HG03135 (cell line): ENCODE results near the gene KIFAP3.
"Not testable (repeated sequence)": the region's sequence is repeated elsewhere in the genome, so short reads cannot be mapped to it uniquely, and the experiment has no call there.

Experiments used
- ATAC-seq: cut with Tn5 transposase; IDR thresholded peaks from one replicate; pipeline ENCODE4 v1.9.1; 2021; ENCODE audit warnings: mild to moderate bottlenecking, moderate library complexity; ENCODE audit not compliant: unreplicated experiment

Gene KIFAP3

DNA sequence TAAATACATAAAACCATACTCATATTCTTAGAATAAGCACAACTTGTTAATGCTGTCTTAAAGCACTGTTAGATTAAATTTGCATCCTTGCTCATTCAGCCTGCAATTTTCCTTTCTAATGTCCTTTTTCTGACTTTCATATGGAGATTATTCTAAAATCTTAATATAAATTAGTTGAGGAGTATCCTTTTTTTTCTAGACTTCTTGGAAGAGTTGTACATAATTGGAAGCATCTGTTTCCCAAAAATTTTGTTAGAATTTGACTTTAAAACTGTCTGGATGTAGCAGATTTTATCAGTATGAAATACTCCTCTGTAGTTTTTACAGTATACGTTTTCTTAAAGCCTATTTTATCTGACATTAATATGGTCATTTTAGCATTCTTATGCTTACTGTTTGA, 9.7 kb downstream of the KIFAP3 start:
- no peak for ATAC-seq

DNA sequence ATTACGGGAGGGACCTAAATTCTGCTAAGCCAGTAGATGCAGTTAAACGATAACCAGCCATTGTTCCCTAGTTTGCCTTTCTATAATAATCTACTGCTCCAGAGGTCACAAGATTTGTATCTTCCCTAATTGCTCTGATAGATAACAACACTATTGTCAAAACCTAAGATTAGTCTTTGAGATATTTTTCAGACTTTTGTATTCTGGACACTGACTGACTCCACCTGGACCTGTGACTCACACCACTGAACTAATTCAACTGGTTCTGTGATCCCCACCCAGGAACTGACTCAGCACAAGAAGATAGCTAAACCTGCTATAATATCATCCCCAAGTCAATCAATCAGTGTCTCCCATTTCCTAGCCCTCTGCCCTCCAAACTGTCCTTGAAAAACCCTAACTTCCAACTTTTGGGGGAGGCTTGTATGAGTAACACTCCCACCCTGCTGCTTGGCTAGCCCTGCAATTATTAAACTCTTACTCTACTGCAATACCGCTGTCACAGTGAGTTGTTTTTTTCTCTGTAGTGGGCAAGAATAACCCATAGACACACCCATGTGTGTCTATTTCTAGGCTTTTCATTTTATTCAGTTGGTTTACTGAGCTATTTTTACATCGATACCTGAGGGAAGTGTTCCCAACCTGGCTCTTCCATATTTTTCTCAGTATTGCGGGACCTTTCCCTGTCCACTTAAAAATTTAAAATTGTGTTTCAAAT, 11.2 kb downstream of the KIFAP3 start:
- ATAC-seq: no peak

DNA sequence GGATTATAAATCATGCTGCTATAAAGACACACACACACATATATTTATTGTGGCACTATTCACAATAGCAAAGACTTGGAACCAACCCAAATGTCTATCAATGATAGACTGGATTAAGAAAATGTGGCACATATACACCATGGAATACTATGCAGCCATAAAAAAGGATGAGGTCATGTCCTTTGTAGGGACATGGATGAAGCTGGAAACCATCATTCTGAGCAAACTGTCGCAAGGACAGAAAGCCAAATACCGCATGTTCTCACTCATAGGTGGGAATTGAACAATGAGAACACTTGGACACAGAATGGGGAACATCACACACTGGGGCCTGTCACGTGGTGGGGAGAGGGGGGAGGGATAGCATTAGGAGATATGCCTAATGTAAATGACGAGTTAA, 12.8 kb downstream of the KIFAP3 start:
- not testable (repeated sequence) for ATAC-seq

DNA sequence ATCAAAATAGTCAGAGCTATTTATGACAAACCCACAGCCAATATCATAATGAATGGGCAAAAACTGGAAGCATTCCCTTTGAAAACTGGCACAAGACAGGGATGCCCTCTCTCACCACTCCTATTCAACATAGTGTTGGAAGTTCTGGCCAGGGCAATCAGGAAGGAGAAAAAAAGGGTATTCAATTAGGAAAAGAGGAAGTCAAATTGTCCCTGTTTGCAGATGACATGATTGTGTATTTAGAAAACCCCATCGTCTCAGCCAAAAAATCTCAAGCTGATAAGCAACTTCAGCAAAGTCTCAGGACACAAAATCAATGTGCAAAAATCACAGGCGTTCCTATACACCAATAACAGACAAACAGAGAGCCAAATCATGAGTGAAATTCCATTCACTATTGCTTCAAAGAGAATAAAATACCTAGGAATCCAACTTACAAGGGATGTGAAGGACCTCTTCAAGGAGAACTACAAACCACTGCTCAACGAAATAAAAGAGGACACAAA, 14.4 kb downstream of the KIFAP3 start:
- not testable (repeated sequence) for ATAC-seq

DNA sequence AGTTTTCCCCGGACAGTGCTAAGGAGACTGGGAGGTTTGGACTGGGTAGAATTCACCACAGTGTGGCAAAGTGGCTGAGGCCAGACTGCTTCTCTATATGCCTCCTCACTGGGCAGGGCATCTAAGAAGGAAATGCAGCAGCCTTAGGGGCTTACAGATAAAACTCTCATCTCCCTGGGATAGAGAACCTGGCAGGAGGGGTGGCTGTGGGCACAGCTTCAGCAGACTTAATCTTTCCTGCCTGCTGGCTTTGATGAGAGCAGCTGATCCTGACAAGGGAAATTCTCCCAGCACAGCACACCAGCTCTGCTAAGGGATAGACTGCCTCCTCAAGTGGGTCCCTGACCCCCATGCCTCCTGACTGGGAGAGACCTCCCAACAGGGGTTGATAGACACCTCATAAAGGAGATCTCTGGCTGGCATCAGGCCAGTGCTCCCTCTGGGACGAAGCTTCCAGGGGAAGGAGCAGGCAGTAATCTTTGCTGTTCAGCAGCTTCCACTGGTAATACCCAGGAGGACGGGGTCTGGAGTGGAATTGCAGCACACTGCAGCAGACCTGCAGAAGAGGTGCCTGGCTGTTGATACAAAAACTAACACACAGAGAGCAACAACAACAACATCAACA, 25.2 kb downstream of the KIFAP3 start:
- no peak for ATAC-seq

DNA sequence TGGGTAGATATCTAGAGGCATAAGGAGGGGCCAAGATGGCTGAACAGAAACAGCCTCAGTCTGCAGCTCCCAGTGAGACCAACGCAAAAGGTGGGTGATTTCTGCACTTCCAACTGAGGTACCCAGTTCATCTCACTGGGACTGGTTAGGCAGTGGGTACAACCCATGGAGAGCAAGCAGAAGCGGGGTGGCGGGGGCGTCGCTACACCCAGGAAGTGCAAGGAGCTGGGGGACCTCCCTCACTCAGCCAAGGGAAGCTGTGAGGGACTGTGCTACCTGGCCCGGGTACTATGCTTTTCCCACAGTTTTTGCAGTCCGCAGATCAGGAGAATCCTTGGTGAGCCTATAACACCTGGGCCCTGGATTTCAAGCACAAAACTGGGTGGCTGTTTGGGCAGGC, 26.0 kb downstream of the KIFAP3 start:
- ATAC-seq: no peak

DNA sequence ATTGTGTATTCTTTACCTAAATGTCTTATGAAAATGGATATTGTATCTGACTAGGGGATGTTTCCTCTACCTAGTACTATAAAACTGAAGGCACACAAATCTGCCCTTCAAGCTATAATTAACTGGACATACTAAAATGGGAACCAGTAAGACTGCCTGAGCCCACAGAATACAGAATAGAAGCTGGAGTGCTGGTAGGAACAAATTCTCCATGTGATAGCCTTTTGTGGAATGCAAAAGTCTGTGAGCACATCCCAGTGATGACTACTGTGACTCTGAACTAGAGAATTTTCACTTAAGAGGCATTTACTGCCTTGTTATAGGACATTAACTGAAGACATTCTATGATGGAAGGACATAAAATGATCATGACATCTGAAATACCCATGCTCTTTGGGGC, 30.3 kb downstream of the KIFAP3 start:
- no peak for ATAC-seq

DNA sequence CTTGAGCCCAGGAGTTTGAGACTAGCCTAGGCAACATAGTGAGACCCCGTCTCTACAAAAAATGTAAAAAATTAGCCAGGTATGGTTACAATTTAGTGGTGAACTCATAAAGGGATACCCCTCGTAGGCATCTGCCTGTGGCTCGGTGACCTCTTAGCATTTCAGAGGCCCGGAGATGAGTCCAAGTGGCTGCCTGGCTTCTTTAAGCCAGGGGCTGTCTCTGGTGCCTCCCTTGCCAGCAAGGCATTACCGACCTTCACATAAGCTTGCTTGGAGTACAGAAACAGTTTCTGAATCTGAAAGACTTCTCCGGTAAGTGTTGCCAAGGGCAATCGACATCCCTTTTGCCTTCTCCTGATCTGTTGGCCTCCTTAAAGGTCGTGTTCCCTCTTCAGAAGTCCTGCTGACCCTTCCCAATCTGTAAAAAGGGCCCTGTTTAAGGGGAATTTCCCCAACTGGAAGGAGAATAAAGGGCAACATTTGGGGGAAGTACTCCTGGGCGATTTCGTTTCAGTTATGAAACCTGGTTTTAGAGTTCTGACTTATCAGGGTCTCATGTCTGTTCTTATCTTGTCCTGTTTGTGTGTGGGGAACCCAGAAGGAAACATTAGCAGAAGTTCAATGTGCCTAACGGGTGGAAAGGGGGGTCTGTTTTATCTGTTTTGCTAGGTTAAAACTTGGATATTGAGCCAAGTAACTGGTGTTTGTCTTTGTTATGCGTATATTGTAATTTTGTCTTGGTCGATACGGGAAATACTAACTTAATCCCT, 32.9 kb downstream of the KIFAP3 start:
- no peak for ATAC-seq

DNA sequence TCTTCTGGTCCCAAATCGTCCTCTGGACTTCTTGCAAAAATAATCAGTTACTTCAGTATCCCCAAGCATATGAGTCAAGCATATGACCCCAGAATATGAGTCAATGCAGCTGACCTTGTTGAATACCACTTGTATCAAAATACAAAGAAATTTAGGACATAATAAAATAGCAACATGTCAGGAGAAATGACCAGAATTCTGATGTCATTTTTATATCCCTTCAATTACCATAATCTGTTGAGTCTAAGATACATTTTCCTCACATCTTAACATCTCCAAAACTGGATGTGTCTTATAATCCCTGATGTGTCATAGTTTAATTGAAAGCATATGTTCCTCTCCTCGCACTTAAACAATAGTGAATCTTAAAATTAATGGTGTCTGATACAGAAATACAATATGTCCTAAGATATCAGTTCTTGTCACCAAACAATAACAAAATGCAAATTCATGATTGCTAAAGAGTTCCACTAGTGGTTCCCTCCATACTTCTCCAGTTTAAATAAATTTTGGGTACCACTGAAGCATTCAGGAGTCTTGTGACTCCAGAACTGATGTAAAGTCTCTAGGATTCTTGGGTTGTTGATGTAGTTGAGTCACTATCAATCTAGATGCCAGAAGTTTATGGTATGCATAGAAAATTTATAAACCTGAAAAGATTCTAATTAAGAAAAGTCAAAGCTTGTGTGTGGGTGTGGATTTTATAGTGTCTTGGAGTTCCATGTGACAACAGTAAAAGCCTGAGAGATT, 41.8 kb downstream of the KIFAP3 start:
- ATAC-seq: no peak

DNA sequence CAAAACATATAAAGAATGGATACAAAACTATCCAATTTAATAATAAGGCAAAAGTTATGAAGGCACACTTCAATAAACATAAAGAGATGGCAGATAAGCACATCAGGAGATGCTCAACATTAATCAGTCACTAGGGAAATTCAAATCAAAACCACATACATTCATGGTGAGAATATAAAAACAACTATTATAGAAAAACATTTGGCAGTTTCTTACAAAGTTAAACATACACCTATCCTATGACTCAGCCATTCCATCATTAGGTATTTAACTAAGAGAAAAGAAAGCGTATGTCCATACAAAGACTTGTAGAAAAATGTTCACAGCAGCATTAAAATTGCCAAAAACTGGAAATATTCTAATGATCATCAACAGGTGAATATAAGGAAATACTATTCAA, 44.3 kb downstream of the KIFAP3 start:
- ATAC-seq: no peak

DNA sequence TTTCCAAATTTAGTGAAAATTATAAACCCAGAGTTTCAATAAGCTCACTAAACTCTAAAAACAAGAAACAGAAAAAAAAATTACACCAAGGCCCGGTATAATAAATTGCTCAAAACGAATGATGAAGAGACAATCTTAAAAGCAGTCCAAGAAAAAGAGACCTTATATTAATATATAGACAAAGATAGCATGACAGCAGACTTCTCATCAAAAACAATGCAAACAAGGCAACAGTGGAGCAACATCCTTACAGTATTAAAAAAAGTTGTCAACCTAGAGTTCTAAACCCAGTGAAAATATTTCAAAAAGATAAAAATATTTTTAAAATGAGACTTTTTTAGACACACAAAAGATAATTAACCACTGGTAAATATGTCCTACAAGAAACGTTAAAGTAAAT, 46.7 kb downstream of the KIFAP3 start:
- no peak for ATAC-seq

DNA sequence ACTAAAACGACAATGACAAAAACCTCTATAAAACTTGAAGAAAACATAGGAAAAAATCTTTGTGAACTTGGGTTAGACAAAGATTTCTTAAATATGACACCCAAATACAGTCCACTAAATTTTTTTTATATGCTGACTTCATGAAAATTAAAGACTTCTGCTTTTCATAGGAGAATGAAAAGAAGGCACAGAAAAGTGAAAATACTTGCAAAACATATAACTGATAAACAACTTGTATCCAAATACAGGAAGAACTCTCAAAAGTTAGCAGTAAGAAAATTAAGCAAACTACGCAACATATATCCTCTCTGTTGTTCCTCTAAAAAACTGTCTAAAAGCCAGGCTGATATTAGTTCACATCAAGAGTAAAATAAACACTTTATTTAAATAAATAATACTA, 53.6 kb downstream of the KIFAP3 start:
- ATAC-seq: no peak

DNA sequence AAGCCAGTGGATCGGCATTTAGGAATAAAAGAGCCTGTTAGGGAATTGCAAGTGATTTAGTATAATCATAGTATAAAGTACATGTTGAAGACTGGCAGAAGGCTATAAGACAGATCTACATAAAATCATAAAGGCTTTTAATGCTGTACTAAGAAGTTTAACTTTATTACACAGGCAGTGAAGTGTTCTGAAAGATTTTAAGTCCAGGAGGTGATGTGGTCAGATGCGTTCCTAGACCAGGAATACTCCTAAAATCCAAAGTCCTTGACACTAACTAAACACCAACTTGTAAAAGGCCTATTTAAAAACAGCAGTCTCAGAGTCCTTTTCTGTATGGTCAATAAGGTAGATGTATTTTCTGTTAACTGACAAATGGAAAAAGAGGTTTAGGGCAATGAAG, 57.0 kb downstream of the KIFAP3 start:
- ATAC-seq: no peak

DNA sequence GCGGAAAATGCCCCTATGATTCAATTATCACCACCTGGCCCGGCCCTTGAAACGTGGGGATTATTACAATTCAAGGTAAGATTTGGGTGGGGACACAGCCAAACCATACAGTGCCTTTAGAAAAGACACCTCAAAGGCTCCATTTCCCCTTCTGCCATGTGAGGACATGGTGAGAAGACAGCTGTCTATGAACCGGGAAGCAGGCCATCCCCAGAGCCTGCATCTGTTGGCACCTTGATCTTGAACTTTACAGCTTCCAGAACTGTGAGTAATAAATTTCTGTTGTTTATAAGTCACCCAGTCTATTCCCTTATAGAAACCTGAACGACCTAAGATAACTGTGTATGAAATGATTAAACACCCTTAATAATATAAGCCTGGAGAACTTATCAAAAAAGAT, 61.6 kb downstream of the KIFAP3 start:
- ATAC-seq: no peak

DNA sequence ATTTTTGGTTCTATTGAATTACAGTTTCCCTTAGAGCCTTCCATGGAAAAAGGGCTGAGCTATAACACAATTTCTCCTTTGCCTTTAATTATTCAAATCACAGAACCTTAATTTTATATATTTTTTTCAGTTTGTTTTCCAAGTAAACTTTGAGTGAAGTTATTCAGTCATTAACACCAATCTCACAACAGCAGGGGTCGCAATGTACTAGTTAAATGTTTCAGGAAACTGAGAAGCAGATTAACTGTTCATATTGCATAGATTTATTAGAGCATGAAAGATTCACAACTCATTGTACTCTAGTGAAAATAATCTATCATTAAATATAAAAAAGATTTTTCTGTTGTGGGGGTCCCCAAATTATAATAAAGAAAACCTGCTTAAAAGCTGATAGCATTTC, 64.1 kb downstream of the KIFAP3 start:
- ATAC-seq: no peak

DNA sequence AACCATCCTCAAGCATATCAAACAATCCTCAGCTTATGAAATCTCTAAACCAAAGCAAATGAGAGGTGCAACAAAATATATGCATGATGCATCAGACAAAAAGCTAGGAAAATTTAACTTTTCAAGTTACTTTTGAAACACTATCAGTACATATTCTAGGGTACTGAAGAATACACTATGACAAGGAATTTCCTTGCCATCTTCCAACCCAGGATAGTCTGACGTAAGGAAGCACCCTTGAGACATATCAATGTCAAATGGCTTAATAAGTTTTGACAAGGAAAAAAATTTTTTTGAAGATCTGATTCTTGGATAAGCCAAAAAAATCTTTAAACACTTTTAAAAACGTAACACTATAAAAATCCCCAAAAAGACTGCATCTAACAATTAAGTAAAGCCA, 64.9 kb downstream of the KIFAP3 start:
- ATAC-seq: no peak

DNA sequence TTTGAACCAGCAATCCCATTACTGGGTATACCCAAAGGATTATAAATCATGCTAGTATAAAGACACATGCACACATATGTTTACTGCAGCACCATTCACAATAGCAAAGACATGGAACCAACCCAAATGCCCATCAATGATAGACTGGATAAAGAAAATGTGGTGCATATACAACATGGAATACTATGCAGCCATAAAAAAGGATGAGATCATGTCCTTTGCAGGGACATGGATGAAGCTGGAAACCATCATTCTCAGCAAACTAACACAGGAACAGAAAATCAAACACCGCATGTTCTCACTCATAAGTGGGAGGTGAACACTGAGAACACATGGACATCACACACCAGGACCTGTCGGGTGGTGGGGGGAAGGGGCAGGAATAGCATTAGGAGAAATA, 65.8 kb downstream of the KIFAP3 start:
- not testable (repeated sequence) for ATAC-seq

DNA sequence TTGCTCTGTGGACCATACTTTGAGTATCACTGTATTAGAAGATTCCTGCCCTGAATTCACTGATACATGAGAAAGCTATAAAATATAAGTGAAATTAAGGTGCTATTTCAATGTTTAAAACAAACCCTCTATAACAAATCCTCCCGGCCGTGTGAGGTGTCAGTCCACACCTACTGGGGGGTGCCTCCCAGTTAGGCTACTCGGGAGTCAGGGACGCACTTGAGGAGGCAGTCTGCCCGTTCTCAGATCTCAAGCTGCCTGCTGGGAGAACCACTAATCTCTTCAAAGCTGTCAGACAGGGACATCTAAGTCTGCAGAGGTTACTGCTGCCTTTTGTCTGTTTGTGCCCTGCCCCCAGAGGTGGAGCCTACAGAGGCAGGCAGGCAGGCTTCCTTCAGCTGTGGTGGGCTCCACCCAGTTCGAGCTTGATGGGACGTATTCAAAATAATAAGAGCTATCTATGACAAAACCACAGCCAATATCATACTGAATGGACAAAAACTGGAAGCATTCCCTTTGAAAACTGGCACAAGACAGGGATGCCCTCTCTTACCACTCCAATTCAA, 71.1 kb downstream of the KIFAP3 start:
- ATAC-seq: not testable (repeated sequence)

DNA sequence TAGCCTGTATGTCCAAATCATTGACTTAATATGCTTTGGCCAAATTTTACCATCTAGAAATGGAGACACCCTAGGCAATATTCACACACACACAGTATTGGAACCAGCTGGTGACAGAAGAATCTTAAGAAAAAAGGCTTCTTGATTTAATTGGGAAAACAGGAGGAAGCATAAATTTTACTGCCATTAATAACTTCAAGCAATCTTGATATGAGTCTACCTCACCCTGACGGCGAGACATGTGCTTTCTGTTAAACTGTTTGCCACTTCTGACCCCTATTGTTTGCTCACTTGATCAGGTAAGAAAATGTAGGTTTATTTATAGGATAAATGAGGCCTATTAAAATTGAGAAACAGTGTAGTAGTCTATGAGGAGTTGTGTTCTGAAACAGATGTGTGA, 73.2 kb downstream of the KIFAP3 start:
- ATAC-seq: no peak

DNA sequence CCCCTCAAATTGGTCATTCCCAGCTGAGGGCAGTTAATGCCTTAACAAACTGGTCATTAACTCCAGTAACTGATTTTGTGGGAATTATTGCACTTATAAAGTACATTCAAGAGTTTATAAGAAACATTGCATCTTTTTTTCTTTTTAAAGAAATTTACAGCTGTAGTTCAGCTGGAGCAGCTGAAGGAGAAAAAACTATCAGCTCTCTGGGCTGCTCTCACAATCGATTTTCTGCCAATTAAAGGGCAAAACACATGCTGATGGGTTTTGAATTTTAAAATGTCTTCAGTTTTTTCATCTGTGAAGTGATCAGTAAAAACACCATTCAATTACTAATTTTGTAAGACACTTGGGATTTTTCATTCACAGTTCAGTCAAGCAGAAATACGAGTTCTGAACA, 74.7 kb downstream of the KIFAP3 start:
- ATAC-seq: no peak

DNA sequence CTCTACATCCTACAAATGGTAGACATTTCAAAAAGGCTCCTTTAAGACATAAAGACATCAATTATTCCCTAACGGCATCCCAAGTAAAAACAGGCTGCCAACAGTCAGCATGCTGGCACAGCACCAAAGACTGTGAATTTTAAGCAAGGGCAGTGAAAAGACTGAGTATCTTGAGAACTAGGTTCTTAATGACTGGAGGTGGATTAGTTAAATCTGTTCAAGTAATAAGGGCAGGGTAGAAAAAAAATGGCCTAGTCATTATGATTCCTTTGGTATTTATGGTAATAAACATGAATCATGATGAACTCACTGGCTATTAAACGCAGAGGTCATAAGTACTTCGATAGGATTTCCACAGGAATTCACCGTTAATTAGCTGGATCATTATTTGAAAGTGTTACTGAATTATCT, 75.2 kb downstream of the KIFAP3 start:
- ATAC-seq: no peak
